T-helper 2 cell treated with Interferon-gamma antibody and Interleukin-4, amounts not matched to agents 5 μg/mL and 100 μg/mL, for 36 hours (primary cell): ENCODE measurements around the gene ABCG2.
"Not testable (repeated sequence)": the region's sequence is repeated elsewhere in the genome, so short reads cannot be mapped to it uniquely, and the experiment has no call there.

Experiments
- DNase-seq: peaks from one replicate; pipeline ENCODE4 v3.0.0; 2021; ENCODE audit warnings: low spot score
- H3K27ac Mint-ChIP-seq: one replicate; pipeline ENCODE4 v1.8.0; 2021; ENCODE audit warnings: mild to moderate bottlenecking, mixed read lengths
- H3K27me3 Mint-ChIP-seq: one replicate; pipeline ENCODE4 v1.8.0; 2021; ENCODE audit warnings: low read depth, mixed read lengths
- H3K36me3 Mint-ChIP-seq: one replicate; pipeline ENCODE4 v1.8.0; 2021; ENCODE audit warnings: low read depth, mixed read lengths
- H3K4me1 Mint-ChIP-seq: one replicate; pipeline ENCODE4 v1.8.0; 2021; ENCODE audit warnings: low read depth, mixed read lengths
- H3K4me3 Mint-ChIP-seq: one replicate; pipeline ENCODE4 v1.8.0; 2022; ENCODE audit warnings: mild to moderate bottlenecking, moderate library complexity, mixed read lengths
- H3K9me3 Mint-ChIP-seq: one replicate; pipeline ENCODE4 v1.8.0; 2021; ENCODE audit warnings: mixed read lengths

ABCG2 gene

DNA sequence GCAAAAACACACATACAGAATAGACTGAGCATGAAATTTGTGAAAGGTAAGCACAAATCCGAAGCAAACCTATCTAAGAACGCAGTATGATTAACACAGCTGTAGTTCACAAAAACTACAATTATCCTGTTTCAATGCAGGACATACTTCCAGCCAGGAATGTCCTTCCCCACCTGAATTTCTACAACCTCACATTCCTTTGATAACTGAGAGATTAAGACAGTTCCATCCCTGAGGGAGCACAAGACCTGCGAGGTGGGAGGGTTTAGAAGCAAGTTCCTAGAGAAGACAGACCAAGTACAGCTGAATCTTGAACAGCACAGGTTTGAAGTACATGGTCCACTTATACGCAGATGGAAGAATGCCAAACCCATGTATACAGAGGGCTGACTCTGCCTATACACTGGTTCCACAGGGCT lies 10.6 kb downstream of the ABCG2 start:
- H3K27me3 Mint-ChIP-seq, result peaks cover 4% of the 10 kb centered on the region
- no peak overlapping the region for H3K4me3 Mint-ChIP-seq
- H3K4me1 Mint-ChIP-seq, result no peaks in the 10 kb centered on the region
- no peaks in the 10 kb centered on the region for H3K36me3 Mint-ChIP-seq
- no peaks in the 10 kb centered on the region for H3K9me3 Mint-ChIP-seq
- DNase-seq, result no peak
- H3K27ac Mint-ChIP-seq, result no peak overlapping the region

GRCh38 chr4:88146891-88147290 lies 11.5 kb downstream of the ABCG2 start:
- Mint-ChIP-seq H3K36me3 (no peaks in the 10 kb centered on the region), H3K4me1 (no peaks in the 10 kb centered on the region), H3K27ac (no peak overlapping the region), H3K27me3 (peaks cover 7% of the 10 kb centered on the region), H3K9me3 (no peaks in the 10 kb centered on the region), H3K4me3 (no peak overlapping the region)
- no peak for DNase-seq

- peaks cover 10% of the 10 kb centered on the region for H3K27me3 Mint-ChIP-seq
Observed at GRCh38 chr4:88144866-88145300, 13.6 kb downstream of the ABCG2 start.

GRCh38 chr4:88144048-88144447 lies 14.4 kb downstream of the ABCG2 start:
- Mint-ChIP-seq H3K27ac (no peak overlapping the region), H3K4me3 (no peak overlapping the region), H3K4me1 (no peaks in the 10 kb centered on the region), H3K9me3 (no peaks in the 10 kb centered on the region), H3K36me3 (no peaks in the 10 kb centered on the region), H3K27me3 (peaks cover 10% of the 10 kb centered on the region)
- DNase-seq, result no peak

More at GRCh38 chr4:88144866-88145300, 13.6 kb downstream of the ABCG2 start:
- no peaks in the 10 kb centered on the region for H3K9me3 Mint-ChIP-seq
- H3K4me3 Mint-ChIP-seq, result no peak overlapping the region
- H3K36me3 Mint-ChIP-seq, result no peaks in the 10 kb centered on the region
- no peak for DNase-seq
- H3K4me1 Mint-ChIP-seq, result no peaks in the 10 kb centered on the region
- H3K27ac Mint-ChIP-seq, result no peak overlapping the region

DNA sequence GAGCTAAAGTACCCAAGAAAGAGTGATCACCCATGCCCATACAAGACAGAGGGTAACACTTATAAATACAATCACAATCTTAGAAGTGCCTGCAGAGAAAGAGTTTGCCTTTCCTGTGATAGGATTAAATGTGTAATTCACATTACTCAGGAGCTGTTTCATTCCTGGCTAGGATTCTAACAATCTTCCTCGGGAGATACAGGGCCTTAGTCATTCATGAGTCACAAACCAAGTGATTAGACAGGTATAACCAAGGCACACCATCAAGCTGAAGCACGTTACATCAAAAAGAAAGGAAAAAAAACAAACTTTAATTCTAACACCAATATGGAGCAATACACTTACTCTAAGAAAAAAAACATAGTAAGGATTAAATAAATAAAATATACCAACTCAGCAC lies 14.9 kb downstream of the ABCG2 start:
- DNase-seq, result no peak
- Mint-ChIP-seq H3K27ac (no peak overlapping the region), H3K4me1 (no peaks in the 10 kb centered on the region), H3K36me3 (no peaks in the 10 kb centered on the region), H3K27me3 (peaks cover 10% of the 10 kb centered on the region), H3K9me3 (no peaks in the 10 kb centered on the region), H3K4me3 (no peak overlapping the region)

DNA sequence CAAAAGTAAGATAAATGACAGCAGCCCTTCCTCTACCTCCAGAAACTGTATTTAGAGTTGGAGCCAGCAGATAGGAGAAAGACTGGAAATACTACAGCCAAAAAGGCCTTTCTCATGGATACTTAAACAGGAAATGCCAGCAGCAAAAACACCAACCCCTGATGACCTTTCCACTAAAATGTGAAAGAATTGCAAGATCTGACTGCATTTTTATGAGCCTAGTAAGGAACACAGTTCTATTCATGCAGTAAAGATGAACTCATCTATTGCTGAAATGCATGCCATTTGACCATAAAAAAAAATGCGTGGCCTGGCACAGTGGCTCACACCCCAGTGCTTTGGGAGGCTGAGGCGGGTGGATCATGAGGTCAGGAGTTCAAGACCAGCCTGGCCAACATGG lies 19.9 kb downstream of the ABCG2 start:
- no peak overlapping the region for H3K4me3 Mint-ChIP-seq
- H3K9me3 Mint-ChIP-seq, result no peaks in the 10 kb centered on the region
- no peaks in the 10 kb centered on the region for H3K4me1 Mint-ChIP-seq
- no peak for DNase-seq
- no peaks in the 10 kb centered on the region for H3K36me3 Mint-ChIP-seq
- H3K27ac Mint-ChIP-seq, result no peak overlapping the region
- H3K27me3 Mint-ChIP-seq, result peaks cover 6% of the 10 kb centered on the region

DNA sequence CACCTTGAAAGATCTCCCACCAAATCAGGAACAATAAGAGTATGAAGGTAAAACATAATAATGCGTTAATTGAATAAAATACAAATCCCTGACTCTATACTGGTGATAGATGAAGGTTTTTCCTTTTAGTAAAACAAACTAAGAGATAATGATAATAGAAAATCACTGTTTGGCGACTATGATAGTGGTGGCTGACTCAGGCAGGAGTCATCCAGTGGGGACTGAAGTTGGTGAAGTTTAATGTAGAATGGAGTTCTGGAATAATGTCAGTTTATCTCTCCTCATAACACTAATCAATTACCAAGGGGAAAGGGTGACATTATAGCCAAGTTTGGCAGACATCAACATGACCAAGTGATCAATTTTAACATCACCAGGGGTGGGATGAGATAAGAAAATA lies 21.3 kb downstream of the ABCG2 start:
- Mint-ChIP-seq H3K27me3 (peaks cover 5% of the 10 kb centered on the region), H3K4me1 (no peaks in the 10 kb centered on the region)

DNA sequence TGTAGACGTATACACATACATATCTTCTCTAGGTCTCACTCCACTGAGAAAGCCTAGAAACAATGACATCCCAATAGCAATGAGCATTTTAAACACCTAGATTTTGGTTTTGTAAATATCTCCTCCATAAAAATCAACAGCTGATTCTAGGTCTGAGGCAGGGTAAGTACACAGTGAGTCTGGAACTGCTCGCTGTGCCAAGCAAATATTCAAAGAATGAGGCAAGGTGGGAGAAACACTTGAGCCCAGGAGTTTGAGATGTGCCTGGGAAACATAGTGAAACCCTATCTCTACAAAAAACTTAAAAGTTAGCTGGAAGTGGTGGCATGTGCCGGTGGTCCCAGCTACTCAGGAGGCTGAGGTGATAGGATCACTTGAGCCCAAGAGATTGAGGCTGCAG lies 22.2 kb downstream of the ABCG2 start:
- H3K27ac Mint-ChIP-seq, result no peak overlapping the region
- DNase-seq, result no peak
- no peaks in the 10 kb centered on the region for H3K4me1 Mint-ChIP-seq
- H3K4me3 Mint-ChIP-seq, result no peak overlapping the region
- H3K27me3 Mint-ChIP-seq, result no peaks in the 10 kb centered on the region
- H3K9me3 Mint-ChIP-seq, result no peaks in the 10 kb centered on the region
- no peaks in the 10 kb centered on the region for H3K36me3 Mint-ChIP-seq

More for the DNA sequence above, 21.3 kb downstream of the ABCG2 start:
- no peak for DNase-seq
- H3K4me3 Mint-ChIP-seq, result no peak overlapping the region
- no peaks in the 10 kb centered on the region for H3K9me3 Mint-ChIP-seq
- no peak overlapping the region for H3K27ac Mint-ChIP-seq
- H3K36me3 Mint-ChIP-seq, result no peaks in the 10 kb centered on the region

- Mint-ChIP-seq H3K36me3 (no peaks in the 10 kb centered on the region), H3K27me3 (no peaks in the 10 kb centered on the region), H3K9me3 (no peaks in the 10 kb centered on the region), H3K4me3 (no peak overlapping the region), H3K4me1 (no peaks in the 10 kb centered on the region), H3K27ac (no peak overlapping the region)
- DNase-seq, result no peak
Observed at GRCh38 chr4:88135356-88135663, 23.1 kb downstream of the ABCG2 start.

DNA sequence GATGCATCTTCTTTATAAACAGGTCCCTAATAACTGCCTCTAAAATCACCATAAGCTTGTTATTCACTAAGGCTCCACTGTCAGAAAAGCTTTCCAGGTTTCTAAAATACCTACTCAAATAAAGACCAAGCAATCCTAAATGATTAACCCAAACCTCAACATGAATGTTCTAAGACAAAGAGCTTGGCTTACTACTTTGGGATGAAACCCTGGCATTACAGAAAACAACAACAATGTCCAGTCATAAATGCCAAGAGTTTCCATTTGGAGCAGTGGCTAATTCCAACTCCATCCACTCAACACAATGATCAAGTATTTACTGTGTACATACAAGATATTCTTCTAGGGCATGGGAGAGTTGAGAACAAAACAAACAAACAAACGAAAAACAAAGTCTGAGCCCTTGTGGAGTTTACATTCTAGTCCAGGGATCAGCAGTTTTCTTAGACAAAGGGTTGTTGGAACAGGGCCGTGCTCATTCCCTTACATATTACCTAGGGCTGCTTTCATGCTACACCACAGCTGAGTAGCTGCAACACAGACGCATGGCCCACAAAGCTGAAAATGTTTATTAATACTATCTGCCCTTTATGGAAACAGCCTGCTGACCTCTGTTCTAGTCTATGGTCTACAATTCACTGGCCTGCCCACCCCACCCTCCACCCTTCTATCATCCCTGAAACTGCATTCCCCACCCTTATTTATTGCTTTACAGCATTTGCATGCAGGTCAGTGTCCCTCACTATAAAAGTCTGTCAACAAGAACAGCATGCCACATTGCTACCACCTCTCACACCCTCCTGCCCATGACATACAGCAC lies 23.7 kb downstream of the ABCG2 start:
- Mint-ChIP-seq H3K27ac (no peak overlapping the region), H3K4me3 (no peak overlapping the region)

GRCh38 chr4:88134111-88134510 lies 24.3 kb downstream of the ABCG2 start:
- no peaks in the 10 kb centered on the region for H3K9me3 Mint-ChIP-seq
- no peak overlapping the region for H3K4me3 Mint-ChIP-seq
- no peaks in the 10 kb centered on the region for H3K36me3 Mint-ChIP-seq
- no peak overlapping the region for H3K27ac Mint-ChIP-seq
- no peak for DNase-seq
- H3K4me1 Mint-ChIP-seq, result no peaks in the 10 kb centered on the region
- H3K27me3 Mint-ChIP-seq, result no peaks in the 10 kb centered on the region

More for the DNA sequence above, 23.7 kb downstream of the ABCG2 start:
- Mint-ChIP-seq H3K36me3 (no peaks in the 10 kb centered on the region), H3K9me3 (no peaks in the 10 kb centered on the region), H3K4me1 (no peaks in the 10 kb centered on the region), H3K27me3 (no peaks in the 10 kb centered on the region)
- DNase-seq, result no peak

- H3K27me3 Mint-ChIP-seq, result no peaks in the 10 kb centered on the region
- H3K36me3 Mint-ChIP-seq, result no peaks in the 10 kb centered on the region
- H3K4me3 Mint-ChIP-seq, result no peak overlapping the region
- no peaks in the 10 kb centered on the region for H3K4me1 Mint-ChIP-seq
- peaks cover 3% of the 10 kb centered on the region for H3K9me3 Mint-ChIP-seq
- no peak for DNase-seq
- no peak overlapping the region for H3K27ac Mint-ChIP-seq
Observed at GRCh38 chr4:88130544-88131305, 27.7 kb downstream of the ABCG2 start.

DNA sequence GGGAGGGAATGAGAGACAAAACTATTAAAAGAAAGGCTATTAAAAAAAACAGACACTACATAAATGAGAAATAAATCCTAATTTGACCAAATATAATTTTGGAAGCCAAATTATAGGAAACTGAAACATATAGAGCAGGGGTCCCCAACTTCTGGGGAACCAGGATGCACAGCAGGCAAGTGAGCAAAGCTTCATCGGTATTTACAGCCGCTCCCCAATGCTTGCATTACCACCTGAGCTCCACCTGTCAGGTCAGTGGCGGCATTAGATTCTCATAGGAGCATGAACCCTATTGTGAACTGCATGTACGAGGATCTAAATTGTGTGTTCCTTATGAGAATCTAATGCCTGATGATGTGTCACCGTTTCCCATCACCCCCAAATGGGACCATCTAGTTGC lies 28.4 kb downstream of the ABCG2 start:
- no peak overlapping the region for H3K4me3 Mint-ChIP-seq
- no peak for DNase-seq
- peaks cover 5% of the 10 kb centered on the region for H3K9me3 Mint-ChIP-seq
- no peak overlapping the region for H3K27ac Mint-ChIP-seq
- H3K27me3 Mint-ChIP-seq, result no peaks in the 10 kb centered on the region
- H3K4me1 Mint-ChIP-seq, result no peaks in the 10 kb centered on the region
- H3K36me3 Mint-ChIP-seq, result no peaks in the 10 kb centered on the region

- H3K4me1 Mint-ChIP-seq, H3K27ac Mint-ChIP-seq, H3K36me3 Mint-ChIP-seq: not testable (repeated sequence)
Observed at GRCh38 chr4:88122260-88122659, 36.2 kb downstream of the ABCG2 start.

More at GRCh38 chr4:88122260-88122659, 36.2 kb downstream of the ABCG2 start:
- DNase-seq, H3K4me3 Mint-ChIP-seq, H3K27me3 Mint-ChIP-seq: not testable (repeated sequence)
- H3K9me3 Mint-ChIP-seq, result peaks cover 34% of the 10 kb centered on the region
